GM21515 (cell line): ENCODE data around the gene TUB.

Source experiments
- ATAC-seq: cut with Tn5 transposase; IDR thresholded peaks from one replicate; pipeline ENCODE4 v1.9.1; 2021; ENCODE audit not compliant: unreplicated experiment

The TUB gene

GRCh38 chr11:8067929-8068575, 13.0 kb upstream of the TUB start:
- no peak for ATAC-seq

GRCh38 chr11:8068605-8069221, 12.3 kb upstream of the TUB start:
- ATAC-seq: no peak

- no peak for ATAC-seq
Observed at GRCh38 chr11:8069771-8070170, 11.2 kb upstream of the TUB start.

- no peak for ATAC-seq
Observed at GRCh38 chr11:8070417-8071115, 10.4 kb upstream of the TUB start.

GRCh38 chr11:8071616-8072581, 9.1 kb upstream of the TUB start:
- ATAC-seq: no peak

- no peak for ATAC-seq
Observed at GRCh38 chr11:8075119-8075726, 5.8 kb upstream of the TUB start.

- no peak for ATAC-seq
Observed at GRCh38 chr11:8079111-8079675, 1.8 kb upstream of the TUB start.

- ATAC-seq: no peak
Observed at GRCh38 chr11:8080069-8080670, 841 bp upstream of the TUB start.

- ATAC-seq: no peak
Observed at GRCh38 chr11:8081591-8082250, 710 bp downstream of the TUB start.

GRCh38 chr11:8082391-8083087, 1.5 kb downstream of the TUB start:
- no peak for ATAC-seq

- ATAC-seq: no peak
Observed at GRCh38 chr11:8083088-8083395, 2.0 kb downstream of the TUB start.

- no peak for ATAC-seq
Observed at GRCh38 chr11:8083871-8084281, 2.9 kb downstream of the TUB start.

- no peak for ATAC-seq
Observed at GRCh38 chr11:8084352-8084751, 3.3 kb downstream of the TUB start.

GRCh38 chr11:8085011-8085645, 4.1 kb downstream of the TUB start:
- no peak for ATAC-seq

- ATAC-seq: no peak
Observed at GRCh38 chr11:8086001-8086479, 5.0 kb downstream of the TUB start.

GRCh38 chr11:8086571-8086970, 5.6 kb downstream of the TUB start:
- no peak for ATAC-seq

GRCh38 chr11:8087185-8087584, 6.2 kb downstream of the TUB start:
- ATAC-seq: no peak

- ATAC-seq: no peak
Observed at GRCh38 chr11:8087756-8088155, 6.7 kb downstream of the TUB start.
